ENCODE measurements around the gene SLC35A4. TPM values are rescaled to one million over a fixed set of nuclear protein-coding genes. Genes with fewer than 3 reads are reported as not detected.

SLC35A4 gene
- total RNA-seq, 1 donor from 2014 or later, result 96.5 TPM

Other genes with a start within 250 kb of the SLC35A4 start
- gene HBEGF, start 218.2 kb upstream of the SLC35A4 start, total RNA-seq, result 39.1 and 42.2 TPM in 2 replicates
- gene SLC4A9, start 204.6 kb upstream of the SLC35A4 start, total RNA-seq, result 0.10 and 0.29 TPM in 2 replicates
- 140 and 165 TPM in 2 replicates for gene ANKHD1, start 163.0 kb upstream of the SLC35A4 start, total RNA-seq
- gene EIF4EBP3, start 17.2 kb upstream of the SLC35A4 start, total RNA-seq, result 9.4 and 10.3 TPM in 2 replicates
- gene SRA1, start 7.4 kb upstream of the SLC35A4 start, total RNA-seq, result 45.2 and 47.9 TPM in 2 replicates
- 26.5 and 28.4 TPM in 2 replicates for gene APBB3, start 230 bp upstream of the SLC35A4 start, total RNA-seq
- 0.51 and 0.56 TPM in 2 replicates for gene CD14, start 68.3 kb downstream of the SLC35A4 start, total RNA-seq
- gene TMCO6, start 74.6 kb downstream of the SLC35A4 start, total RNA-seq, result 25.6 and 28.6 TPM in 2 replicates
- gene NDUFA2, start 82.8 kb downstream of the SLC35A4 start, total RNA-seq, result 67.9 and 72.9 TPM in 2 replicates
- gene IK, start 83.0 kb downstream of the SLC35A4 start, total RNA-seq, result 117 and 120 TPM in 2 replicates
- gene WDR55, start 100.1 kb downstream of the SLC35A4 start, total RNA-seq, result 33.0 and 35.7 TPM in 2 replicates
- gene DND1, start 108.7 kb downstream of the SLC35A4 start, total RNA-seq, result 3.9 and 4.5 TPM in 2 replicates
- 92.9 and 96.9 TPM in 2 replicates for gene HARS1, start 126.5 kb downstream of the SLC35A4 start, total RNA-seq
- 32.0 and 34.6 TPM in 2 replicates for gene HARS2, start 126.6 kb downstream of the SLC35A4 start, total RNA-seq
- 62.0 and 63.3 TPM in 2 replicates for gene ZMAT2, start 135.6 kb downstream of the SLC35A4 start, total RNA-seq
- not detected in 2 replicates for gene PCDHA1, start 221.3 kb downstream of the SLC35A4 start, total RNA-seq
- not detected in 2 replicates for gene PCDHA2, start 230.0 kb downstream of the SLC35A4 start, total RNA-seq
- not detected in 2 replicates for gene PCDHA3, start 236.2 kb downstream of the SLC35A4 start, total RNA-seq
- not detected in 2 replicates for gene PCDHA4, start 242.2 kb downstream of the SLC35A4 start, total RNA-seq